CD4-positive, alpha-beta T cell treated with Interleukin-6 at 100 ng/mL for 8 hours (primary cell): ENCODE measurements around the gene HOXD10.

Source experiments
- DNase-seq: peaks from one replicate; pipeline ENCODE4 v3.0.0-alpha.2; 2020; ENCODE audit warnings: mixed read lengths, low spot score

The HOXD10 gene

DNA sequence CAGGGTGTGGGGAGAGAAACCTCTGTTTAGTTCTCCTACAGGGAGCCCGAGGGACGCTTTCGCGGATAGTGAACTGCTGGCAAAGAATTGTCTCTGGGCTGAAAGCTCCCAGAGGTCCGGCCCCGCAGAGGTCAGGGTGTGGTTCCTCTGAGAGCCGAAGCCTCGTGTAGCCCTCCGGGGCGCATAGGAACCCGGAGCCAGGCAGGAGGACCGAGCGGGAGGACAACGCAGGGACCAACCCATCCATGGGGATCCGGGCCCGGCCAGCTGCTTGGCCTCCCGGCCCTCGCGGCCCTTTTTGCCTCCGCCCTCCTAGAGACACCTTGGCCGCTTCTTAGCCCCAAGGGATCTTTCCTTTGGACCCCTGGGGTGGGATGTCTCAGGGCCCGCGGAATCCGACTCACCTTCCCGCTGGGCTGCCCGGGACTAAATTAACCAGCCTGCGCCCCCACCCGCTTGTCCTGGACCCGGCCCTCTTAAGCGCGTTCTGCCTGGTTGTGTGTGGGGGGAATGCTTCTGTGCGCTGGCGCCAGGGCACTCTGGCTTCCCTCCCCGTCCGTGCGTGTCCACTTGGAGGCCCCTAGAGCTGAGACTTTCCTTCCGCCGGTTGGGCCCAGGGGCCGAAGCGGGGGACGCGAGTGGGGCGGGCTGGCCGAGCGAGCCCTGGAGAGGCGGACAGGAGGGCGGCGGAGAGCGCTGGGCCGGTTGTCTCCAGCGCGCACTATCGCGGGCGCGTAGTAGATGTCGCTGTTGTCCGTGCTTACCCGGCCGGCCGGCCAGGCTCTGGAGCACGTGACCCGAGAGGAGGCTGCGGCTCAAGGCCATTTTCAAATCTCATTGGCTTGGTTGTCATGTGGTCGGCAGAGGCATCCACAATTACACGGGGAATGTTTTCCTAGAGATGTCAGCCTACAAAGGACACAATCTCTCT is at the start of gene HOXD10:
Gene HOXD10 (plus strand): TSS at position 896 of the 931 bp plus-strand sequence. CDS start 56 bp downstream, outside the sequence.
- DNase-seq = no peak

DNA sequence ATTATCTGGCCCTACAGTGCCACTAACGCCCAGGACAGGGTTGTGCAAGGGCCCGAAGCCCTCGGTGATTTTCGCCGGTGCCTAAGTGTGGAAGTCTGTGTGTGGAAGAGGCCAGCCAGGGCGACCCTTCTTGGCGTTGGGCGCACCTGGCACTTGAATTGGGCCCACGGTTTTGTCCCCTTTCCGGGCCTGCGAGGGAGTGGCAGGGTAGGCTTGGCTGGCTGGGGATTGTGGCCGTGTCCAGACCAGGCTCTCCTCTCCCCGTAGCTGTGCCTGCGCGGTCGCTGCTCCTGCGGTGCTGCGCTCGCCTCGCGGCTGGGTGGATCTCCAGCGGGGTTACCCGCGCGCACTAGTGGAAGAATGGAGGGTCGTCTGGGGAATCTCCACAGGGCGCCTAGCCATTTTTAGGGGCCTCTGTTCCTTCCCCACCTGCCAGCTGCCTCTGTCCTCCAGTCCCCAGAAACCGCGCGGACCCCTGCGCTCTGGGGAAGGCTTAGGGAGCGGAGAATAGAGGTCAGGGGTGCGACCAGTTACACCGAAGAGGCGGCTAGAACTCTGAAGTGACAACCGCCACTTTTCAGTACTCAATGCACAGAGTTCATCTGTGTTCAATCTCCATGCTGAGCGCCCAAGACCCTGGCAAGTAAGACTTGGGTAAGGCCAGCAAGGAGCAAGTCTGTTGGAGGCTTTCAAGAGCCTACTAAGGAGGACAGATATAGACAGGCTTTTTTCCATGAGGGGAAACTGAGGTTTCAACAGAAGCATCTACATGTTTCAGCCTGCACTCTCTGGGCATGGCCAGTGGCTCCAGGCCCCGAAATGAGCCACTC is 48.8 kb upstream of the HOXD10 start:
- no peak for DNase-seq

- no peak for DNase-seq
Observed at GRCh38 chr2:176068419-176068832, 48.2 kb upstream of the HOXD10 start.

DNA sequence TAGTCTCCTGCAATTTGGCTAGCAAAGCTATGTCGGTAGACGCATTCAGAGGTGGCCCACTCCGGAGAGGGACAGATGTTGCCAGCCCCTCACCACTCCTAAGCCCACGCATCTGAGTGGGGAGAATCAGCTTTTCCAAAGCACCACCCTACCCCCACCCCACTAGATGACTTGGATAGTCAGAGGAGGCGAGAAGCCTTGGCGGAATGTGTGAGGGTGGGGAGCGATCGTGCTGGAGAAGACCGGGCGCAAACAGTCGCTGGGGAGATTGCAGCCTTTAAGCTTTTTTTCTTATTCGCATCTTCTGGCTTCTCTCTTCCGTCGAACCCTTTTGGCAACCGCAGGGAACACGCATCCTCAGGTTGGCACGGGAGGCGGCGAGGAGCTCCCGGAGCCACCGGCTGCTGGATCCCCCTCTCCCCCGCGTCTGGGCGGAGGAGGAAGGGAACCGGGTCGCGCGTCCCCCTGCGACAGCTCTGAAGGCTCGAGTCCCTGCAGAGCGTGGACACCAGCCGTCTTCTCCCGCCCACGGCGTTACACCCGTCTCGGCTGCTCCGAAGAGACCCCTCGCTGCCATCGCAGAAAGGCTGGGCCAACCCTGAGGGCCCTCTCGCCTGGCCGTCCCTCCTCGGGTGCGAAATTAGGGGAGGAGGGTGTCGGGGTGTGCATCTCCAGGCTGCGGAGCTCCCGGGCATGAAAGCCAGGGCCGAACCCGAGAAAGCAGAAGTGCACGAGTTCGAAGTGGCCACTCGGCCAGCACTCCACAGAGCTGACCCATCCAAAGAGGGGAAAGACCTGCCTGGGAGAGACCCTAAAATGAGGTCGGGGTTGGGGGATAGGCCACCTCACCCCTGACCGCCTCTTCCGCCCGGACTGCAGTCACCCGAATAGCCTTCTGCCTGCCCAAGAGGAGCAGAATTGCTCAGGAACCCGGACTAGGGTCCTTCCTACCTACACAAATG is 45.0 kb upstream of the HOXD10 start:
- no peak for DNase-seq

DNA sequence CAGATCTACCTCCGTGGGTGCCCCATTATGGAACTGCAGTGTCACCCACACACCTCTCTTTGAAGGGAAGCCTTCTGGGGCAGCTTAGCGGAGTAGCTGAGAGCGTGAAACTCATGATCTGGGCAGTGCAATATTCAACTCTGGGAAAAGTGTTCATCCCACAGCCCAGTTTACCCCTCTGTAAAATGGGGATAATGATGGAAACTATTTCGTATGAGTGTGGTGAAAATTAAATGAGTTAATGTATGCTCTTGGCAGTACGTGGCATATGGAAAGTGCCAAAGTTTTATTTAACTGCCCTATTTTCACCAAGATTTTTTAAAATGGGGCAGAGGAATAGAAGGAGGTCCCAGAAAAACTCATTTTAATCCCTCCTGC is 44.3 kb upstream of the HOXD10 start:
- DNase-seq = no peak

GRCh38 chr2:176072951-176073904 is 43.4 kb upstream of the HOXD10 start:
- no peak for DNase-seq

- DNase-seq = no peak
Observed at GRCh38 chr2:176074919-176075425, 41.6 kb upstream of the HOXD10 start.

DNA sequence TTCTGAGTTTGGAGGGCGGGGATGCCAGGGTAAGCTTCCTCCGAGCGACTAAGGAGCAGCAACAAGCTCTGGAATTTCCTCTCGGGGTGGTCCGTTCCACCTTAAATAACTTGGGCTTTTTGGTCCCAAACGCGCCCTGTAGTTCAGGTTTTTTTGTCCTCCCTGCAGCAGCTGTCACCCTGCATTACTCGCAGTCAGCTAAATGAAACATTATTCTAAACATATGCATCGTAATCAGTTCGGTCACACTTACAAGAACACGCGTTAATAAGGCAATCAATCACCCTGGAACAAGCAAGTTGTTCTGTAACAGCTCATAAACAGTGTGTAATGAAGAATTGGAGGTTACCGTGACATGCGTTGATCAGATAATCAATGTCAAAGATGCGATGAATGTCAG is 41.1 kb upstream of the HOXD10 start:
- DNase-seq = no peak

DNA sequence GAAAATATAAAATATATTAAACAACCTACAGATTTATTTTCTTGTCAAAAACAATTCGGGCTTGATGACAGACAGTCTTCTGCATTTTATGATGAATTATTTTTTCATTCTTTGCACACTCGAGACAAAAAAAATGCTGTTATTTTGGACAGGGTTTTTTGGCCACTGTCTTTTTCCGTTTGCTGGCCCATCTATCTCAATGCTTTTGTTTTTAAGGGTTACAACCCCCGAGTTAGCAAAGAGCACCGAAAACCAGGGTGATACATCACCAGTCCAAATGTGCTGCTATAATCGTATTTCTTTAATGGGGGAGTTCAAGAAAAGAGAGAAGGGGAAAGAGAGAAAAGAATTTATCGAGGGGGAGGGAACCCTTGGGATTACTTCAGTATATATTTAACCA is 40.5 kb upstream of the HOXD10 start:
- DNase-seq = no peak

- DNase-seq = no peak
Observed at GRCh38 chr2:176076796-176077195, 39.8 kb upstream of the HOXD10 start.

GRCh38 chr2:176078541-176079284 is 37.9 kb upstream of the HOXD10 start:
- no peak for DNase-seq

- no peak for DNase-seq
Observed at GRCh38 chr2:176079285-176079830, 37.2 kb upstream of the HOXD10 start.

- no peak for DNase-seq
Observed at GRCh38 chr2:176079831-176080539, 36.6 kb upstream of the HOXD10 start.

GRCh38 chr2:176080540-176081375 is 35.8 kb upstream of the HOXD10 start:
- DNase-seq = no peak

GRCh38 chr2:176081376-176081836 is 35.2 kb upstream of the HOXD10 start:
- DNase-seq = no peak

DNA sequence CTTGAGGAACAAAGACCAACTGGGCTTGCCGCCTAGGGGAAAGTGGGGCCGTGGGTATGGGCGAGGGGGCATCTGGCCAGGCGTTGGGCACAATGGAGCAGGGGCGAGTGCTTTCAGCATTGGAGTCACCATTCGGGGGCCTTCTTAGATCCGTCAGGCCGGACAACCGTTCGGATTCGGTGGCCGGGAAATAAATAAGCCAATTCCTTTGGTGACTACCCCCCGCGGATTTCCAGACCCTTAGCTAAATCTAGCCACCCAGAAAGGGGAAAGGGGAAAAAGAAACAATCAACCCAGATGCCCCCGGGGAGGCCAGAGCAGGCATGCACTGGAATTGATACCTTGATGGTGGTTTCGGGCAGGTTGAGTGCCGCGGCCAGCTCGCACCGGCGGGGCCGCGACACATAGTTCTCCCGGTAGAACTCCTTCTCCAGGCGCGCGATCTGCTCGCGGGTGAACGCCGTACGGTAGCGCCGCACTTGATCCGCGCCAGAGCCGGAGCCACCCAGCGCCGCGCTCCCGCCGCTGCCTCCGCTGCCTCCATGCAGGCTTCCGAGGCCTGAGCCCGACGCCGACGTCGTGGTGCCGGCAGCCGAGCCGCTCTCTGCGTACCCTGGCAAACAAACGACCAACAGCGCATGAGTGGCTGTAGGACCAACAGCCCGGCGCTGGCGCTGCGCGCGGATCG is 34.6 kb upstream of the HOXD10 start:
- no peak for DNase-seq

GRCh38 chr2:176082525-176082823 is 34.1 kb upstream of the HOXD10 start:
- no peak for DNase-seq
